NCI-H1417 treated with DMSO at 0.1 percent for 48 hours (cell line): ENCODE measurements around the gene NRP2.

Source experiments
- DNase-seq: peaks from one replicate; lab custom pipeline; 2025; lab: John Stamatoyannopoulos, UW

The NRP2 gene

GRCh38 chr2:205687641-205687956 is 5.3 kb downstream of the NRP2 start:
- DNase-seq = no peak

- no peak for DNase-seq
Observed at GRCh38 chr2:205688417-205689200, 6.3 kb downstream of the NRP2 start.

GRCh38 chr2:205689820-205690219 is 7.5 kb downstream of the NRP2 start:
- no peak for DNase-seq

- no peak for DNase-seq
Observed at GRCh38 chr2:205692104-205692503, 9.8 kb downstream of the NRP2 start.

- DNase-seq = no peak
Observed at GRCh38 chr2:205694256-205694655, 12.0 kb downstream of the NRP2 start.

- no peak for DNase-seq
Observed at GRCh38 chr2:205695460-205695991, 13.2 kb downstream of the NRP2 start.

GRCh38 chr2:205696331-205696926 is 14.1 kb downstream of the NRP2 start:
- no peak for DNase-seq

- DNase-seq = no peak
Observed at GRCh38 chr2:205696927-205697441, 14.7 kb downstream of the NRP2 start.

GRCh38 chr2:205698286-205699268 is 16.3 kb downstream of the NRP2 start:
- no peak for DNase-seq

- no peak for DNase-seq
Observed at GRCh38 chr2:205699515-205700289, 17.4 kb downstream of the NRP2 start.

- no peak for DNase-seq
Observed at GRCh38 chr2:205700331-205701132, 18.2 kb downstream of the NRP2 start.

GRCh38 chr2:205701509-205701908 is 19.2 kb downstream of the NRP2 start:
- no peak for DNase-seq

- DNase-seq = no peak
Observed at GRCh38 chr2:205702576-205702975, 20.3 kb downstream of the NRP2 start.

- no peak for DNase-seq
Observed at GRCh38 chr2:205703471-205704126, 21.3 kb downstream of the NRP2 start.

GRCh38 chr2:205704127-205704741 is 21.9 kb downstream of the NRP2 start:
- DNase-seq = no peak

GRCh38 chr2:205705511-205706349 is 23.4 kb downstream of the NRP2 start:
- DNase-seq = no peak

GRCh38 chr2:205706769-205707381 is 24.6 kb downstream of the NRP2 start:
- DNase-seq = no peak

GRCh38 chr2:205708231-205708631 is 25.9 kb downstream of the NRP2 start:
- DNase-seq = no peak
